HepG2 (cell line): ENCODE results near the gene RTEL1. TPM values are rescaled to one million over a fixed set of nuclear protein-coding genes. Genes with fewer than 3 reads are reported as not detected.
A peak's percentile ranks its signal among the peaks of the same experiment; 100 is the strongest.

ENCODE experiments used
- ATF6 ChIP-seq: sonication (generic); formaldehyde crosslinking; conservative IDR thresholded peaks from 2 replicates; pipeline ENCODE4 v1.4.0; 2020; ENCODE audit warnings: missing genetic modification reagents
- FOXO1 ChIP-seq: sonication (generic); formaldehyde crosslinking; IDR thresholded peaks from 2 replicates; pipeline ENCODE4 v1.4.0; 2020; ENCODE audit warnings: missing genetic modification reagents
- HMG20A ChIP-seq: IDR thresholded peaks from 2 replicates; pipeline ENCODE4 v1.6.1; 2016; ENCODE audit warnings: borderline replicate concordance
- HNRNPUL1 ChIP-seq: fragments of 200-400 bp; formaldehyde crosslinking; IDR thresholded peaks from 2 replicates; pipeline ENCODE4 v1.6.1; 2017; ENCODE audit warnings: low read depth, mild to moderate bottlenecking, low read length, moderate library complexity
- KDM3A ChIP-seq: IDR thresholded peaks from 2 replicates; pipeline ENCODE4 v1.6.1; 2018; ENCODE audit warnings: low read depth, missing compliant biosample characterization
- MBD4 ChIP-seq: IDR thresholded peaks from 2 replicates; pipeline ENCODE4 v1.6.1; 2012; ENCODE audit warnings: low read length, inconsistent platforms, borderline replicate concordance
- MTA1 ChIP-seq: sonication (generic); formaldehyde crosslinking; IDR thresholded peaks from 2 replicates; pipeline ENCODE4 v1.4.0; 2020; ENCODE audit warnings: missing genetic modification reagents, mild to moderate bottlenecking, borderline replicate concordance
- PLRG1 ChIP-seq: fragments of 450-650 bp; conservative IDR thresholded peaks from 2 replicates; pipeline ENCODE4 v1.6.1; 2016
- PRDM4 ChIP-seq: sonication (generic); formaldehyde crosslinking; IDR thresholded peaks from 2 replicates; pipeline ENCODE4 v1.9.0; 2021; ENCODE audit warnings: missing genetic modification reagents, borderline replicate concordance
- SAFB2 ChIP-seq: sonication (generic); formaldehyde crosslinking; IDR thresholded peaks from 2 replicates; pipeline ENCODE4 v1.5.1; 2020; ENCODE audit warnings: missing genetic modification reagents, low read depth, mild to moderate bottlenecking, borderline replicate concordance
- ZBTB10 ChIP-seq: sonication (generic); formaldehyde crosslinking; IDR thresholded peaks from 2 replicates; pipeline ENCODE4 v1.4.0; 2020; ENCODE audit warnings: missing genetic modification reagents, borderline replicate concordance
- ZNF598 ChIP-seq: sonication (generic); formaldehyde crosslinking; IDR thresholded peaks from 2 replicates; pipeline ENCODE4 v1.5.1; 2020; ENCODE audit warnings: mild to moderate bottlenecking, missing genetic modification reagents, borderline replicate concordance
- ZNF605 ChIP-seq: sonication (generic); formaldehyde crosslinking; IDR thresholded peaks from 2 replicates; pipeline ENCODE4 v1.8.0; 2022; ENCODE audit warnings: mild to moderate bottlenecking, missing genetic modification reagents
- ZNF615 ChIP-seq: sonication (generic); formaldehyde crosslinking; IDR thresholded peaks from 2 replicates; pipeline ENCODE4 v1.5.0; 2020; ENCODE audit warnings: mild to moderate bottlenecking, missing genetic modification reagents, borderline replicate concordance
- ZNF629 ChIP-seq: sonication (generic); formaldehyde crosslinking; conservative IDR thresholded peaks from 2 replicates; pipeline ENCODE4 v1.5.0; 2020; ENCODE audit warnings: missing genetic modification reagents
- ZNF737 ChIP-seq: sonication (generic); formaldehyde crosslinking; IDR thresholded peaks from 2 replicates; pipeline ENCODE4 v1.5.0; 2020; ENCODE audit warnings: missing genetic modification reagents, mild to moderate bottlenecking, borderline replicate concordance
- ZSCAN31 ChIP-seq: sonication (generic); formaldehyde crosslinking; IDR thresholded peaks from 2 replicates; pipeline ENCODE4 v1.5.0; 2020; ENCODE audit warnings: low read depth, mild to moderate bottlenecking, missing genetic modification reagents
- ZZZ3 ChIP-seq: sonication (generic); formaldehyde crosslinking; IDR thresholded peaks from 2 replicates; pipeline ENCODE4 v1.4.0; 2020; ENCODE audit warnings: missing genetic modification reagents, mild to moderate bottlenecking, borderline replicate concordance
- polyA plus RNA-seq, 8 experiments: library from polyadenylated mRNA; depleted of rRNA in 3 of 8; stranded (reverse) in 7 of 8; unstranded in 1 of 8; fragments of >200 nt; fragmentation: Illumina TruSeq in 4 of 8; extraction: Trizol in 4 of 8; gene quantifications; 2 replicates each; pipeline versions ENCODE4 v1.2.1 to v1.2.3, GENCODE V29; 2011 to 2016; ENCODE audit warnings: low read depth in 4 of 8, missing spikeins in 1 of 8, mixed read lengths in 1 of 8; ENCODE audit not compliant: insufficient read depth in 1 of 8
- total RNA-seq, 5 experiments: library from RNA; depleted of rRNA; stranded (reverse); fragments of >200 nt; fragmentation: Illumina TruSeq; extraction: Trizol; gene quantifications; 2 replicates each; pipeline ENCODE4 v1.2.3, GENCODE V29; 2016; ENCODE audit warnings: low read depth in 1 of 5

RTEL1 gene
- total and polyA plus RNA-seq, 2 of the 13 experiments (the other 11 are each of a cell fraction or from before 2014, with no cell fraction given), result 21.8 to 36.4 TPM

- TF ChIP-seq PRDM4 (CRISPR knock-in tag) (no peak), FOXO1 (CRISPR knock-in tag) (no peak), ZNF629 (CRISPR knock-in tag) (0 out of 2 replicates have a peak, but pooled peaks have one; percentile 12), ZNF605 (CRISPR knock-in tag) (no peak), ZSCAN31 (CRISPR knock-in tag) (peak; percentile 58; the same call in 1 of the 2 replicates), ZNF737 (no peak), ZBTB10 (CRISPR knock-in tag) (no peak), ZNF615 (CRISPR knock-in tag) (0 out of 2 replicates have a peak, but pooled peaks have one; percentile 26), SAFB2 (CRISPR knock-in tag) (no peak), HNRNPUL1 (no peak), HMG20A (CRISPR knock-in tag) (no peak), ZNF598 (CRISPR knock-in tag) (no peak), PLRG1 (no peak), MTA1 (0 out of 2 replicates have a peak, but pooled peaks have one; percentile 56), ATF6 (CRISPR knock-in tag) (no peak), KDM3A (no peak), ZZZ3 (CRISPR knock-in tag) (no peak), MBD4 (no peak)
Observed at GRCh38 chr20:63744574-63745423, 86.7 kb downstream of the RTEL1 start (continued).
